ENCODE data around the gene PGBD1.

DNA sequence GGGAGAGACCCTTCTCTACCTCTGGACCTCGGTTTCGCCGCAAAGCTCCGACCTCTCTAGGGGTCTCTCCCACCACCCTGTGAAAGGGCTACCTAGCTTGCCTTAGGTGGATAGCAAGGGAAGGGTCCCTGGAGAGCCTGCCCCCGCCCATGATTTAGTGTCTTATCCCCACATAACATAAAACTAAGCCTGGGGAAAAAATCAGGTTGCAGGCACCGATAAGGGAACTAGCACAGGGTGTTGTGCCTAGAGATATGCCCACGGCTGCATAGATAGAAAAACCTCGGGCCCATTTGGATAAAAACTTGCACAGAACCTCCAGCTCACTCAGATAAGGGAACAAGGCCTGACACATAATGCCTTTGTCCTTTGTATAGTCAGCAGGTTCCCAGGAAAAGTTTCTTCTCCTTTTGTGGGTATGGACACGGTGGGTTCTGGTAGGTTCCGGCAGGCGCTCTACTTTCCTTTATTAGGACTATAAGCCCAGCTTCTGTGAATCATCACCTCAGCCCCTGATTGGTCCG lies 53.7 kb downstream of the PGBD1 start:
- no peak for TF ChIP-seq CTCF (IDR thresholded peaks at IDR 0.05 in 8 of 11, conservative IDR thresholded peaks at IDR 0.05 in 3 of 11)
- TF ChIP-seq POLR2A (IDR thresholded peaks at IDR 0.05): no peak
